CD4-positive, alpha-beta T cell treated with Interleukin-21 for 1 hour (primary cell): ENCODE measurements around the gene TMEM174.
"Not testable (repeated sequence)": the region's sequence is repeated elsewhere in the genome, so short reads cannot be mapped to it uniquely, and the experiment has no call there.

ENCODE experiments used
- DNase-seq: peaks from one replicate; pipeline ENCODE4 v3.0.0-alpha.2; 2020

TMEM174 gene

GRCh38 chr5:73197637-73198257 is 24.8 kb downstream of the TMEM174 start:
- no peak for DNase-seq

- no peak for DNase-seq
Observed at GRCh38 chr5:73198833-73199592, 26.0 kb downstream of the TMEM174 start.

- no peak for DNase-seq
Observed at GRCh38 chr5:73199671-73200070, 26.7 kb downstream of the TMEM174 start.

GRCh38 chr5:73201547-73202513 is 28.8 kb downstream of the TMEM174 start:
- DNase-seq: peak; percentile 66

GRCh38 chr5:73204332-73204731 is 31.3 kb downstream of the TMEM174 start:
- DNase-seq: no peak

- no peak for DNase-seq
Observed at GRCh38 chr5:73204733-73205132, 31.7 kb downstream of the TMEM174 start.

- DNase-seq: no peak
Observed at GRCh38 chr5:73205305-73205704, 32.3 kb downstream of the TMEM174 start.

- not testable (repeated sequence) for DNase-seq
Observed at GRCh38 chr5:73207239-73207638, 34.2 kb downstream of the TMEM174 start.

- DNase-seq: not testable (repeated sequence)
Observed at GRCh38 chr5:73209075-73209474, 36.1 kb downstream of the TMEM174 start.

GRCh38 chr5:73212693-73213092 is 39.7 kb downstream of the TMEM174 start:
- not testable (repeated sequence) for DNase-seq

GRCh38 chr5:73213566-73213998 is 40.6 kb downstream of the TMEM174 start:
- DNase-seq: no peak

- no peak for DNase-seq
Observed at GRCh38 chr5:73214306-73214705, 41.3 kb downstream of the TMEM174 start.

GRCh38 chr5:73214996-73215395 is 42.0 kb downstream of the TMEM174 start:
- no peak for DNase-seq

- no peak for DNase-seq
Observed at GRCh38 chr5:73215531-73215890, 42.5 kb downstream of the TMEM174 start.

- DNase-seq: peak; percentile 59
Observed at GRCh38 chr5:73215891-73216610, 43.1 kb downstream of the TMEM174 start.

- DNase-seq: no peak
Observed at GRCh38 chr5:73218552-73219171, 45.7 kb downstream of the TMEM174 start.

- not testable (repeated sequence) for DNase-seq
Observed at GRCh38 chr5:73219336-73219735, 46.3 kb downstream of the TMEM174 start.

GRCh38 chr5:73221161-73221560 is 48.2 kb downstream of the TMEM174 start:
- DNase-seq: no peak

GRCh38 chr5:73221726-73222125 is 48.7 kb downstream of the TMEM174 start:
- DNase-seq: no peak

- no peak for DNase-seq
Observed at GRCh38 chr5:73222173-73222572, 49.2 kb downstream of the TMEM174 start.
